Measurements from ENCODE around the gene KDM5A. TPM values are rescaled to one million over a fixed set of nuclear protein-coding genes. Genes with fewer than 3 reads are reported as not detected.
A peak's percentile ranks its signal among the peaks of the same experiment; 100 is the strongest.
"Not testable (repeated sequence)": the region's sequence is repeated elsewhere in the genome, so short reads cannot be mapped to it uniquely, and the experiment has no call there.

Gene KDM5A
- polyA plus RNA-seq (ENCODE audit: low read depth in 6 of 6) = 10 to 100 TPM; 39.4 to 95.8 (median 52.5) TPM

GRCh38 chr12:389142-390096, at the start of gene KDM5A:
Gene KDM5A (minus strand): TSS chr12:389320. CDS start chr12:389091, 229 bp downstream.
- peak within 1 kb of the TSS; percentile 98 to 100 (median 99) for H3K27ac Mint-ChIP-seq
- peak within 1 kb of the TSS; percentile 93 to 99 (median 98) for H3K4me3 Mint-ChIP-seq
- peaks cover 7 to 21% of the 10 kb centered on the region in 2 donors for H3K36me3 Mint-ChIP-seq
- no peaks in the 10 kb centered on the region for H3K27me3 Mint-ChIP-seq
- peaks cover 30 to 34% (median 34%) of the 10 kb centered on the region in 3 donors for H3K4me1 Mint-ChIP-seq
- ATAC-seq (ENCODE audit: low read depth in 2 of 2) (peak; percentile 88 to 91), DNase-seq (peak; percentile 90)
- peaks cover 0 to 4% (median 0%) of the 10 kb centered on the region in 7 donors for H3K9me3 Mint-ChIP-seq

- H3K4me1 Mint-ChIP-seq; H3K27me3 Mint-ChIP-seq; H3K27ac Mint-ChIP-seq; H3K9me3 Mint-ChIP-seq; H3K4me3 Mint-ChIP-seq; ATAC-seq (ENCODE audit: low read depth in 2 of 2); DNase-seq: not testable (repeated sequence)
- peaks cover 20 to 49% of the 10 kb centered on the region in 2 donors for H3K36me3 Mint-ChIP-seq
Measured at GRCh38 chr12:435737-436136, 46.6 kb upstream of the KDM5A start.

- DNase-seq (no peak), ATAC-seq (ENCODE audit: low read depth in 2 of 2) (no peak)
- no peaks in the 10 kb centered on the region for H3K4me1 Mint-ChIP-seq
- H3K27ac Mint-ChIP-seq = no peak overlapping the region
- H3K27me3 Mint-ChIP-seq = no peaks in the 10 kb centered on the region
- H3K4me3 Mint-ChIP-seq = no peak overlapping the region
- peaks cover under 1 to 12% of the 10 kb centered on the region in 2 donors for H3K36me3 Mint-ChIP-seq
- H3K9me3 Mint-ChIP-seq = no peaks in the 10 kb centered on the region
Measured at GRCh38 chr12:422526-422925, 33.4 kb upstream of the KDM5A start.

- H3K4me1 Mint-ChIP-seq = peaks cover 0 to 5% (median 0%) of the 10 kb centered on the region in 3 donors
- no peak overlapping the region for H3K4me3 Mint-ChIP-seq
- no peaks in the 10 kb centered on the region for H3K9me3 Mint-ChIP-seq
- no peak overlapping the region for H3K27ac Mint-ChIP-seq
- H3K27me3 Mint-ChIP-seq = no peaks in the 10 kb centered on the region
- ATAC-seq (ENCODE audit: low read depth in 2 of 2) (no peak), DNase-seq (no peak)
- H3K36me3 Mint-ChIP-seq = peaks cover 18 to 21% of the 10 kb centered on the region in 2 donors
Measured at GRCh38 chr12:418432-418831, 29.3 kb upstream of the KDM5A start.

- Mint-ChIP-seq H3K4me3 (no peak overlapping the region), H3K4me1 (peaks cover 0 to 5% (median 2%) of the 10 kb centered on the region in 3 donors), H3K36me3 (peaks cover 26 to 36% of the 10 kb centered on the region in 2 donors), H3K27me3 (no peaks in the 10 kb centered on the region), H3K9me3 (no peaks in the 10 kb centered on the region), H3K27ac (no peak overlapping the region)
- DNase-seq = no peak
- no peak for ATAC-seq (ENCODE audit: low read depth in 2 of 2)
Measured at GRCh38 chr12:414859-415258, 25.7 kb upstream of the KDM5A start.

- Mint-ChIP-seq H3K4me3 (no peak overlapping the region), H3K4me1 (peaks cover 0 to 3% (median 0%) of the 10 kb centered on the region in 3 donors), H3K9me3 (no peaks in the 10 kb centered on the region), H3K27ac (no peak overlapping the region), H3K36me3 (peaks cover 3 to 6% of the 10 kb centered on the region in 2 donors), H3K27me3 (no peaks in the 10 kb centered on the region)
- DNase-seq (no peak), ATAC-seq (ENCODE audit: low read depth in 2 of 2) (no peak)
Measured at GRCh38 chr12:402029-402389, 12.9 kb upstream of the KDM5A start.

GRCh38 chr12:401235-402028, 12.3 kb upstream of the KDM5A start, which contains the start of gene CCDC77:
Gene CCDC77 (plus strand): TSS chr12:401644. CDS start chr12:409384, 7,740 bp downstream.
- peak; percentile 95 for DNase-seq
- Mint-ChIP-seq H3K36me3 (peaks cover 0 to 6% of the 10 kb centered on the region in 2 donors), H3K4me1 (peaks cover 0 to 3% (median 0%) of the 10 kb centered on the region in 3 donors), H3K9me3 (no peaks in the 10 kb centered on the region), H3K27ac (no peak within 1 kb of the TSS), H3K27me3 (no peaks in the 10 kb centered on the region), H3K4me3 (peak within 1 kb of the TSS in 2 of 8 donors; percentile 3 to 22)
- peak; percentile 99 to 100 for ATAC-seq (ENCODE audit: low read depth in 2 of 2)

GRCh38 chr12:400828-401227, 11.7 kb upstream of the KDM5A start:
- DNase-seq = no peak
- Mint-ChIP-seq H3K4me3 (peak overlapping the region in 1 of 8 donors; percentile 22), H3K9me3 (no peaks in the 10 kb centered on the region), H3K27me3 (no peaks in the 10 kb centered on the region), H3K4me1 (peaks cover 0 to 3% (median 0%) of the 10 kb centered on the region in 3 donors), H3K27ac (no peak overlapping the region), H3K36me3 (no peaks in the 10 kb centered on the region)
- ATAC-seq (ENCODE audit: low read depth in 2 of 2) = no peak

- Mint-ChIP-seq H3K9me3 (peaks cover 0 to 4% (median 0%) of the 10 kb centered on the region in 7 donors), H3K36me3 (peaks cover 7 to 21% of the 10 kb centered on the region in 2 donors), H3K27ac (peak overlapping the region; percentile 98 to 100 (median 99)), H3K27me3 (no peaks in the 10 kb centered on the region), H3K4me1 (peaks cover 34 to 39% (median 35%) of the 10 kb centered on the region in 3 donors), H3K4me3 (peak overlapping the region; percentile 93 to 99 (median 98))
- peak; percentile 52 to 55 for ATAC-seq (ENCODE audit: low read depth in 2 of 2)
- DNase-seq = peak; percentile 67
Measured at GRCh38 chr12:388541-389141, 479 bp downstream of the KDM5A start.

GRCh38 chr12:388012-388411, 1.1 kb downstream of the KDM5A start:
- peak overlapping the region; percentile 98 to 100 (median 99) for H3K27ac Mint-ChIP-seq

GRCh38 chr12:386651-387050, 2.5 kb downstream of the KDM5A start:
- Mint-ChIP-seq H3K4me1 (peaks cover 34 to 41% (median 35%) of the 10 kb centered on the region in 3 donors), H3K9me3 (peaks cover 0 to 4% (median 0%) of the 10 kb centered on the region in 7 donors), H3K4me3 (peak overlapping the region in 5 of 8 donors; percentile 9 to 99 (median 93)), H3K27me3 (no peaks in the 10 kb centered on the region), H3K36me3 (peaks cover 7 to 21% of the 10 kb centered on the region in 2 donors), H3K27ac (peak overlapping the region in 1 of 6 donors; percentile 82)
- ATAC-seq (ENCODE audit: low read depth in 2 of 2) = no peak
- DNase-seq = no peak

More at GRCh38 chr12:388012-388411, 1.1 kb downstream of the KDM5A start:
- H3K4me1 Mint-ChIP-seq = peaks cover 34 to 39% (median 35%) of the 10 kb centered on the region in 3 donors
- H3K9me3 Mint-ChIP-seq = peaks cover 0 to 4% (median 0%) of the 10 kb centered on the region in 7 donors
- DNase-seq (no peak), ATAC-seq (ENCODE audit: low read depth in 2 of 2) (no peak)
- peaks cover 7 to 21% of the 10 kb centered on the region in 2 donors for H3K36me3 Mint-ChIP-seq
- peak overlapping the region; percentile 93 to 99 (median 98) for H3K4me3 Mint-ChIP-seq
- no peaks in the 10 kb centered on the region for H3K27me3 Mint-ChIP-seq

- not testable (repeated sequence) for H3K9me3 Mint-ChIP-seq; H3K27me3 Mint-ChIP-seq; DNase-seq; ATAC-seq (ENCODE audit: low read depth in 2 of 2); H3K4me1 Mint-ChIP-seq; H3K4me3 Mint-ChIP-seq
- peaks cover 28 to 29% of the 10 kb centered on the region in 2 donors for H3K36me3 Mint-ChIP-seq
- H3K27ac Mint-ChIP-seq = peak overlapping the region in 1 of 6 donors; percentile 77
Measured at GRCh38 chr12:370739-371485, 18.2 kb downstream of the KDM5A start.

All from naive B cell (primary cell).